GM19397 (cell line): Measurements from ENCODE around the gene ARHGAP23.
"Not testable (repeated sequence)": the region's sequence is repeated elsewhere in the genome, so short reads cannot be mapped to it uniquely, and the experiment has no call there.

Source experiments
- ATAC-seq: cut with Tn5 transposase; IDR thresholded peaks from one replicate; pipeline ENCODE4 v1.9.1; 2021; ENCODE audit warnings: mild to moderate bottlenecking, moderate library complexity; ENCODE audit not compliant: unreplicated experiment

Gene ARHGAP23

DNA sequence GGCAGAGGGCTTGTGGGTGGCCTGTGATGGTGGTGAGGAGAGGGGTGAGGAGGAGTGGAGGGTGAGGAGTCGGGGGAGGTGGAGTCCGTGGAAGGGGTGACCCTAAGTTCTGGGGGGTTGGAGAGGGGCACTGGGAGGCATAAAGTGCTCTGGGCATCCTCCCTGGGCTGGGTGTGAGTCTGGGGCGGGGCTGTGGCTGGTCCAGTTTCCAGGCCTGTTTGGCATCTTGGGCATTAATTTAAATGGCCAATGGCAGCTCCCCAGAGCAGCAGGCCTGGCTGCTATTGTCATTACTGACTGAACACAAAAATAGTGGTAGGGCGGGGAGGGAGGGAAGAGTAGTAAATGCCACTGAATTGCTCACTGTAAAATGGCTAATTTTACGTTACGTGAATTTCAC is 7.7 kb upstream of the ARHGAP23 start:
- no peak for ATAC-seq

DNA sequence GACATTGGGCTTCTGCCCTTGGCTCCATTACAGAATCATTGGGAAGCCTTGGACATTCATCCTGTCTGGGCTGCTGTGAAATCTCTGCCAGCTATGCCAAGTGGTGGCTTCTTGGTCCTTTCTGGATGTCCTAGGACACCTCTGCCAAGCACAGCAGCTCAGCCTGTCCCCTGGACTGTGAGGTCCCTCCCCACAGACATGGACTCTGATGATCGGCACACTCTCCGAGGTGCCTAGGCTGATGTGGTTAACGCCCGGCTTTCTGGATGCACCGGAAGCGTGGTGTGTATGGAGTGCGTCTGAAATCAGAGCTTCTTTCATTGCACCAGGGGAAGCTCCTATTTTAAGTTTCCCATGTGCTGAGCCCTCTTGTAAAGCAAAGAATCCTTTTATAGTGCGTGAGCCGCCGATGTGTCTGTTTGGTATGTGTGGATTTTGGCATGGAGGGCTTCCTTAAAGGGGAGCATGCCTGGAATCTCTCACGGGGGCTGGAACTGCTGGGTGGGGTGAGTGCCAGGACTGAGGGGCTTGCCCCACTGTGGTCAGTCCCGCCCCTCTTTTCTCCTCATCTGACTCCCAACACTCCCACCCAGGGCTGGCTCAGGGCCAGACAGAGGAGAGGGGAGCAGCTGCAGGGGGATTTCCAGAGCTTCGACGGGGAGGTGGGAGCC is 7.0 kb upstream of the ARHGAP23 start:
- ATAC-seq = no peak

DNA sequence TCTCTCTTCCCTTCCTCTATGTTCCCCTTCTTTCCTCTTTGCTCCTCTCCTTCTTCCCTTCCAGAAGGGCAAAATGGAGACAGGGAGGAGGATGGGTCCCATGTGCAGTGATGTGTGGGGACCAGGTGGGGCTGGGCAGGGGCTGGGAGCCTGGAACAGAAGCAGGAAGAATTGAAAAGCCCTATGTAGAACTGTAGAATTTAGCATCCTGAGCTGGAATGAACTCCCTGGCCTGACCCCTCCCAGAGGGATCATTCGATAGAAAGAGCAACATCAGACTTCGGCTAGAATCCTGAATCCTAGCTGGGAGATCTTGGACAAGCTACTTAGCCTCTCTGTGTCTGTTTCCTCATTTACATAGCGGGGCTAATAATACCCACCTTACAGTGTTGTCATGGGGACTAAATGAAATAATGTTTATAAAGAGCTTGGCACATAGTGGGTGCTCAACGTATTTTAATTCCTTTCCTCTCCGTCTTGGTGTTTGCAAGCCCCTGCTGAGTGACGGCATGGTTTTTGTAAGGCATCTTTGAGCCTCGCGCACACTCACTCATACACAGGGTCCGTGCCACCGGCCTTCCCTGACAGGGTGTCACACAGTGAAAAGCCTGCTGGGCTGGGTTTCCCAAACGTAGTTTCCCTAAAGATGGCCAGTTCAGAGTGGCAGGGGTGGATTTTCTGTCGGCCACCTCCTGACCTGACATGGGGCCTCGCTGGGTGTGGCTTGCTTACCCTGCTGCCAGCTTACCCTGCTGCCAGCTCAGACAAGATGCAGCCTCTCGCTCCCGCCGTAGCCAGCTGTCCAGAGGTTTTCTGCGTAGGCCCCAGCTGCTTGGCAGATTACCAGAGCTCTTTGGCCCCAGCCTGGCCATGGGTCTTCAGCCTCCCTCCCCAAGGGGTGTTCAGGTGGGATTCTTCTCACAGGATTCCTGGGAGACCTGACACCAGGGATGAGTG is 6.1 kb upstream of the ARHGAP23 start:
- no peak for ATAC-seq

DNA sequence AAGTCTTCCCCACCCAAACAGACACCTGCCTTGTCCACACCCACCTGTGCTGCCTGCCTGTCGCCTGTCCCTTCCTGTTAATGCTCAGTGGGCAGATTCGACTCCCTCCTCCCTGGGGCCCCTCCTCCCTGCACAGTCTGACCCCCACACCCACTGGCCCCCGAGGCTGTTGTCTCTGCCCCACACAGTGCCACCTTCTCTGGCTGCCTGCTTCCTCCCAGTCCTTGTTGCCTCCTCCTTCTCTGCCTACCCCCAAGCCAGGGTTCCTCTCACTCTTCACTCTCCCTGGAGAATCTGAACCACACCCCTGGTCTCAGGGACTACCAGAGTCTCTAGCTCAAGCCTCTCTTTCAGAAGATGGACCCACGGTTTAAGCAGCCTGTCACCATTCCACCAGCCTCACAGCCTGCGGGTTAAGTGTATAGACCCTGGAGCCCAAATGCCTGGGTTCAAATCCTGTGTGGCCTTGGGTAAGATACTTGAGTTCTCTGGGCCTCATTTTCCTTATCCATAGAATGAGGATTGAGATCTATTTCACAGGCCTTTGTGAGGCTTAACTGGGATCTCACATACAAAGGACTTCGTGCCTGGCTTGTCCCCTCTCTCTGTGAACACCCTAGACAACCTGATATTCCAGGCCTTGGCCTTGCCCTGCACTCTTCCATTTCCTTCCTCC is 3.8 kb upstream of the ARHGAP23 start:
- no peak for ATAC-seq

DNA sequence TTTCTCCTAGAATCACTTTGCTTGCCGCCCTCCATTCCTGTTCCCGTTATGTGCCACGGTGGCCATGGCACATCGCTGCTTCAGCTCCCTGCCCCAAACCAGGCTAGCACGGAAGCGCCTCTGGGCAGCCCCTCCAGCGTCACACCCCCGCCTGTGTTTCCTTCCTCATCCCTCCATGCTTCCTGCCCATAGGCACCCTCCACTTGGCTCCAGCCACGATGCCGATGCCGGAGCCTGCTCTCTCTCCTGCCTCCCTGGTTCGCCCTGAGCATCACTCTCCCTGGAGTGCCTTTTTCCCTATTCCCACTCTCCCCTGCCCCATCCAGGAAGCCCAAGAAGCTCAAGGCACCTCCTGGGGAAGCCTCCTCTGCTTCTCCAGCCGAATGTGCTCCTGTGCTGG is 3.2 kb upstream of the ARHGAP23 start:
- no peak for ATAC-seq

DNA sequence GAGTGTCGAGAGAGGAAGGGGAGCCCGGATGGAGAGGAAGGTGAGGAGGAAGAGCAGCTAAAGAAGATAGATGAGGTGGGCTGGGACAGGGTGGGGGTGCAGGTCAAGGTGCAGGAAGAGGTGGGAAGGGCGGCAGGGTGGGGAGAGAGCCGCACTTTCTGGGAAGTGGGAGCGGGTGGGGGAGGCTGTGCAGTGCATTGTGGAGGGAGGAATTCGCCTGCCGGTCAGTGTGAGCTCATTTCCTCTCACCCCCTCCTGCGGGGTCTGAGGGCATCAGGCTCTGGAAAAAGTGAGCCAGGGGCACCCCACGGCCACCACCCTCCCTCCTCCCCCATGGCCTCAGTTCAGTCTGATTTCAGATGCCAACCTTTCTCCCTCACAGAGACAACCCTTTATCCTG is 2.5 kb upstream of the ARHGAP23 start:
- no peak for ATAC-seq

DNA sequence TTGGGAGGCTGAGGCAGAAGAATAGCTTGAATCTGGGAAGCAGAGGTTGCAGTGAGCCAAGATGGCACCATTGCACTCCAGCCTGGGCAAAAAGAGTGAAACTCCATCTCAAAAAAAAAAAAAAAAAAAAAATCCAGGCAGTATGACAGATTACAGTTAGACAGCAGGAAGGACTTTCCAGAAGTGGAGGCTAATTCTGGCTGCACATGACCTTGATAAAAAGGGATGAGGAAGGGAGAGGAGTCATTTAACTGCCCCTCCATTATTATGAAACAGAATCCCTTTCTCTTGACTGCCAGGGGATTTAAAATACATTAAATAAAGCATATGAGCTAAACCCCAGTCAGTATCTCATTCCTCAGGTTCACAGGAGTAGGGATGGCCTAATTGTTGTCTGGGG is 1.8 kb upstream of the ARHGAP23 start:
- ATAC-seq = no peak

DNA sequence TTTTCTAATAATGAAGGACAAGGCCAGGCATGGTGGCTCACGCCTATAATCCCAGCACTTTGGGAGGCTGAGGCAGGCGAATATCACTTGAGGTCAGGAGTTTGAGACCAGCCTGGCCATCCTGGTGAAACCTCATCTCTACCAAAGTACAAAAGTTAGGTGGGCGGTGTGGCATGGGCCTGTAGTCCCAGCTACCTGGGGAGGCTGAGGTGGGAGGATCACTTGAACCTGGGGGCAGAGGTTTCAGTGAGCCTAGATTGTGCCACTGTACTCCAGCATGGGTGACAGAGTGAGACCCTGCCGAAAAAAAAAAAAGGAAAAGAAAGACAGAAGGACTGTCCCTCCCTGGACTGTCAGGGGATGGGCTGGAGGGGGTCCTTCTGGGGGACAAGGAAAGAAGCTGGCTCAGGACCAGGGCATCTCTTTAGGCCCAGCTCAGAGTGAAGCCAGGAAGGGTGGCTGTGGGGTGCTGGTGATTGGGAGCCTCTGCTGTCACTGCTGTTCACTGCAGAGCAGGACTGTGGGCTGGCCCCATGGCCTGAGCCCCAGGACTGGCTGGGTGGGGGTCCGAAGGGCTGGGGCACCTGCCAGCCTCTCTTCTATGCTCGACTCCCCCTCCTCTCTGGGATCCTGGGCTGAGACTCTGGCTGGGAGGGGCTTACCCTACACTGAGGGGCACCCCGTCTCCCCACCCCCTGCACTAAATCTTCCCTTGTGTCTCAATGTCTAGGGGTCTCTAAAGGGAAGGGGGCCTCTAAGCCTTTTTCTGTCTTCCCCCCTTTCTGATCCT is 909 bp upstream of the ARHGAP23 start:
- no peak for ATAC-seq

DNA sequence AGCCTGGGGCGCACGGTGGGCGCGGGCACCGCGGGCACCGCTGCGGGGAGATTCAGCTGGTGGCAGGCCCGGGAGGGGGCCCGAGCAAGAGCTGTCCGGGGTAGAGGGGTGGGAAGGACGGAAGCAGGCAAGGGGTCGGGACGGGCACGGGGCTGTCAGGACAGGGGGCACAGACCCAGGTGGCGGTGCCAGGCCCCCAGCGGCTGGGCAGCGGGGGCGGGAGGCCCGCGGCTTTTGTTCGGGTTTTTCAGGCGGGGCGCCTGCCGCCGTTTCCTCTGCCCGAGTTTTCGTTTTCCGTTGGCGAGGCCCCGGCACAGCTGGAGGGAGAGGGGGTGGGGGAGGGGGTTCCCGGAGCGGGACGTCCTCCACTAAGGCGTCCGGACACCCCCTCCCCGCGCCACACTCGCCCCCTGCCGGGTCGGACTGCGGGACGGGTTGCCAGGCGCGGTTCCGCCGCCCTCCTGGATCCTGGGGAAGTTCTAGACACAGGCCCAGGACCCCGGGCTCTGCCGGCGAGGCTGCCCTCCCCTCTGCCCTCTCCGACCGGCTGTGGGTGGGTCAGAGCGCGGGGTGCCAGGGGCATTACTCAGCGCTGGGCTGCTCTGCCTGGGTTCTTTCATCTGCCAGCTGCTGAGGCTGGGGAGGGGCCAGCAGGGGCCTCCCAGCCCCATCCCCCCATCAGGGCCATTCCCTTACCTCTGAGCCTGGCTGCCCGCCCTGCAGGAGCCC is 543 bp downstream of the ARHGAP23 start:
- ATAC-seq = no peak

DNA sequence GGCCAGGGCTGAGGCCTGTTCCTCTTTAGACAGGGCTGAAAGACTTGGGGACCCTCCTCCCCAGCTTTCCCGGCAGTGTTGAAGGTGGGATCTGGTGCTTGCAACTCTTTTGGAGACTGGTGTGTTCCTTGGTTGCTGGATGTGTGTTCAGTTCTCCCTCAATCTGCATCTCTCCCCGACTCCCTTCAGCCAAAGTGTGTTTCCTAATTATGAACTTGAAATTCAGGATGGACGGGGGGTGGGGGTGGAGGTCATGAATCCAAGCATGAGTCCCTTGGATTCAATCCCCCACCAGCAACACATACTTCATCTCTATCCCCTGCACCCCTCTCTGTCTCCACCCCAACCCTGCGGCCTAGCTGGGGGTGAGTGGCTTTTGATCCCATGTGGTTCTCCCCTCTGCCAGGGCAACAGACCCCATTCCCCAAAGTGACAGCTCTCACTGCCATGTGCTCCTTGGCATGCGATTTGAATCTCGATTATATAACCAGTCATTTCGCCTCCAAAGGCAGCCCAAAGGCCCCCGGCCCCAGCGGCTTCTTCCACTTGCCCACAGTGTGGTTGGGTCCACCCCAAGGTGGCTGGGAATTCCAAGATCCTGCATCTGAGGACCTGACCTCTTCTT is 1.3 kb downstream of the ARHGAP23 start:
- no peak for ATAC-seq

DNA sequence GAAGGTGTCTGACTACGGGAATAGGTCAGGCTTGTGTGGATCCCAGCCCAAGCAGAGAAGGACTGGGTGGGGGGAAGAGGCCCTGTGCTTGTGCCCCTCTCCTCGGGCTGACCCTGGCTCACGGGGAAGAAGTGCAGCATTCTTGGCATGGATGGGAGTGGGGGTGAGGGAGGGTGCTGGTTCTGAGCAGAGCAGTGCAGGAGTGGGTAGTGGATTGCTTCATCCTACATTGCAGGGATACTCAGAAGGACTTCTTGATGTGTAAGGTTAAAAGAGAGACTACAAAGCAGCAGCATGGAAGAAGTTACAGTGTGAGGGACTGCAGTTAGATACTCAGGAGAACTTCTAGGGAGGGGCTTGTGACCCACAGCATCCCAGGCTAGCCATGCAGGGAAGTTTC is 2.1 kb downstream of the ARHGAP23 start:
- no peak for ATAC-seq

DNA sequence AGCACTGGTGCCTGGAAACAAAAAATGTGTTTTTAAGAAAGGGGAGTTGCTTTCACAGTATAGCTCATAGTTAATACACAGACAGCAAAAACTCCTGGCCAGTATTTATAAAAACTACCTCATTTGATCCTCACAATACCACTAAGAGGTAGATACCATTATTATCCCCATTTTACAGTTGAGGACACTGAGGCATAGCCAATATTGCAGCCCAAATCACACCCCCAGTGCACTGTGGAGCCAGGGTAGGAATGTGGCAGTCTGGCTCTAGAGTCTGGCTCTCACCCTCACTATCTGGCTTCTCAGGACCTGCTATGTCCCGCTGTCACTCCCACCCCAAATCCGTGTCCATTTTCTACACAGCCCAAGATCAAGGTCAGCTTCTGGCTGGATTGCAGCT is 2.6 kb downstream of the ARHGAP23 start:
- no peak for ATAC-seq

DNA sequence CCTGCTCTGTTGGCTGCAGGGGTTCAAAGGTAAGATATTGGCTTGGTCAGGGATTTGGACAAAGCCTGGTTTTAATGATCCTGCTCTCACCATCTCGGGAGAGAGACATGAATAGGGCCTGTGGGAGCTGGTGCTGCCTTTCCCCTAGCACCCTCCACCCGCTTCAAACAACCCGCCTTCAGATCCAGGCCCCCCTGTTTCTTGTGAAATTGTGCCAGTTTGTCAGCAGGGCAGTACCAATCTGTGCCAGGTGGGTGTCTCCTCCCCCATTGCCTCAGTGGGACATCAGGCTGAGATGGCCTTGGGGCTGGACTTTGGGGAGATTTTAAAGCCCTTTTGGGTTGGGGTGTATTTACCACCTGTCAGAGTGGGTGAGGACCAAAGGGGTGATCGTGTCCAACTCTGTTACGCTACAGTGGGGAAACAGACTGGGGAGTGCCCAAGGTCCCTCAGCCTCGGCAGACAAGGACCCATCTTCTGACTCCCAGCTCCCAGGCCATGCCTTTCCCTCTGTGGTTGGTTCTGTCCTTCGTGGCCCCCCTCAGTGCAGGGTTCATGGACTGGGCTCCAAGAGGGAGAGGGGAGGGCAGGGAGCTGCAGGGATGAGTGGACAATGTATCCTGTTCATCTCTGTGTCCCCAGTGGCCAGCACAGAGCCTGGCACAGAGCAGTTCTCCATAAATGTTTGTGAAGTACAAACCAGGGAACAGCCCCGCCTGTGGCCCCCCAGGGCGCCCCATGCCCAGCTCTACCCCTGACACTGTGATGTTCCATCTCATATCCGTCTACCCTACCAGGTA is 3.3 kb downstream of the ARHGAP23 start:
- ATAC-seq = no peak

DNA sequence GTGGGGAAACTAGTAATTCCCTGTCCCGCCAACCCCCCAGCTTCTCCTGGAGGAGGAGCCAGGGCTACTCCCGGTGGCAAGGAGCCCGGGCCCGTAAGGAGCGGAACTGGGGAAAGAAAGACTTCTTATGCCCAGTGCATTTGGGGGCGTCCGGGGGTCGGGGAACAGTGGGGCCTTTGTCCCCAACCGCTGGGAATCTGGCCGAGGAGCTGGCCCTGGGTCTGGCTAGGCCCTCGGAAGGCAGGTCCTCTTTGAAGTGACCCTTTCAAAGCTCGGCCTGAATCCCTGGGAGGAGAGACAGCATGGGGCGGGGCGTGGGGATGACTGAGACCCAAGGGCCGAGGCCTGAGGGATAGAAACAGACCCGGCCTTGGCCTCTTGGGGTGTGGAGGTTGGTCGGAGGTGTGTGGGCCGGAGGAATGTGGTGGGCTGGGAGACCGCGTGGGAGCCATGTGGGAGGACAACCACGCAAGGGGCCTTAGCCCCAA is 6.0 kb downstream of the ARHGAP23 start:
- no peak for ATAC-seq

DNA sequence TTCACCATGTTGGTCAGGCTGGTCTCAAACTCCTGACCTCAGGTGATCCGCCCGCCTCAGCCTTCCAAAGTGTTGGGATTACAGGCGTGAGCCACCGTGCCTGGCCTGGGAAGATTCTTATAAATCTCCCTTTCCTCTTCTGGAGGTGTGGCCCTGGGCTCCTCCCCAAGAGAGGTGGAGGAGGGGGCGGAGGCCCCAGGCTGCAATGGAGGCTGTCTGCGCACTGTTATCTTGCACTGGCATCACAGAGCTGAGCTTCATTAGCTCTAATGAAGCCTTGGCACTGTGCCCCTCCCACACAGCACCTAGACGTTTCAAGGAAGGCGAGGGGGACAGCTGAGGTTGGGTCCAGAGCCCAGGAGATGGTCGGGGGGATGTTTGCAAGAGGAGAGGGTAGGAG is 7.5 kb downstream of the ARHGAP23 start:
- ATAC-seq = no peak

DNA sequence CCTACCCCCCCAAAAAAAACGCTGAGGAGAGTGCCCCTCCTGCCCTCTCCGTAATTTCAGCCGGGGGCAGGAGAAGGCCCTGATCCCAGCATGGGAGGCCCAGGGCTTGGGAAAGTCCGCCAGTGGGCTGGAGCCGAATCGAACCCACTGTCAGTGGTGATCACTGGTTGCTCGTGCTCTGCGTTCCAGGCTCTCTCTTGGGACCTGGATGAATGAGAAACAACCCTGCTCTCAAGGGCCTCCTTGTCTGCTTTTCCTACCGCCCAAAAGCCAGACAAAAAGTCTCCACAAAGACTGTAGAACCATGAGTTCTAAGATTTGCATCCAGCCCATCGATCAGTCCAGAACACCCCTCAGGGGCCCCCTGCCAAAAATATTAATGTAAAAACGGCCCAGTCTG is 8.1 kb downstream of the ARHGAP23 start:
- no peak for ATAC-seq

DNA sequence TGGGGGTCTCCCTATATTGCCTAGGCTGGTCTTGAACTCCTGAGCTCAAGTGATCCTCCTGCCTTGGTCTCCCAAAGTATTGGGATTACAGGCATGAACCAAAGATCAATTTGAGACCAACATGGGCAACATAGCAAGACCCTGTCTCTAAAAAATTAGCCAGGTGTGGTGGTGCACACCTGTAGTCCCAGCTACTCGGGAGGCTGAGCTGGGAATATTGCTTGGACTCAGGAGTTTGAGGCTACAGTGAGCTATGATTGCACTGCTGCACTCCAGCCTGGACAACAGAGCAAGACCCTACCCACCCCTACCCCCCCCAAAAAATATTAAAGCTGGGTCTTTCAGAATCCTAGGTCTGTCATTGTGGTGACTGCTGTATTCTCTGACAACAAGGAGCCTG is 9.0 kb downstream of the ARHGAP23 start:
- not testable (repeated sequence) for ATAC-seq

DNA sequence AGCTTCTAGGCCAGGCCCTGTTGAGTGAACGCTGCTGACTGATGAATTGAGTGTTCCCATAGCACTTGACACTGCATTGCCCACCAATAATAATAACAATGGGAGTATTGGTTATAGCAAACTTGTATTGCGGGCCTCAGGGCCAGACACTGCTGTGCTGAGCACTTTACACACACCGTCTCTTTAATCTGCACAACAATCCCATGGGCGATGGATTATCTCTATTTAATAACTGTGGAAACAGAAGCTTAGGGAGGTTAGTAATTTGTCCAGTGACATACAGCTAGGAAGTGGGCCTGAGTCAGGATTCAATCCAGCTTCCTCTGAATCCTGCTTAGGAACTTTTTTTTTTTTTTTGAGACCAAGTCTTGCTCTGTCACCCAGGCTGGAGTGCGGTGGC is 11.2 kb downstream of the ARHGAP23 start:
- ATAC-seq = no peak
